GM23338 (cell line): Measurements from ENCODE around the gene FGF1. TPM values are rescaled to one million over a fixed set of nuclear protein-coding genes. Genes with fewer than 3 reads are reported as not detected.

Source experiments
- ATAC-seq: fragments of 200-7000 bp; cut with Tn5 transposase; 3 replicates; pipeline ENCODE4 v1.9.1; 2020
- DNase-seq: peaks from one replicate; pipeline ENCODE4 v3.0.0-alpha.2; 2015; ENCODE audit warnings: low spot score
- H2AFZ ChIP-seq: fragments of 200-600 bp; sonication (generic); 2 replicates; pipeline ENCODE4 v1.8.0; 2016; ENCODE audit warnings: antibody characterized with exemption, mild to moderate bottlenecking, moderate library complexity
- H3F3A ChIP-seq: fragments of 200-600 bp; sonication (generic); replicated peaks from 2 replicates; pipeline ENCODE4 v1.8.0; 2017; ENCODE audit warnings: antibody characterized with exemption, mixed run types, low read depth
- H3K27ac ChIP-seq: fragments of 200-600 bp; sonication (generic); 2 replicates; pipeline ENCODE4 v1.6.1; 2016; ENCODE audit warnings: low read depth
- H3K27me3 ChIP-seq: fragments of 200-600 bp; sonication (generic); 2 replicates; pipeline ENCODE4 v1.8.0; 2016; ENCODE audit warnings: mild to moderate bottlenecking, mixed run types, moderate library complexity; ENCODE audit not compliant: insufficient read depth
- H3K36me3 ChIP-seq: fragments of 200-600 bp; sonication (generic); 2 replicates; pipeline ENCODE4 v1.8.0; 2016; ENCODE audit warnings: mild to moderate bottlenecking; ENCODE audit not compliant: insufficient read depth
- H3K4me1 ChIP-seq: fragments of 200-600 bp; sonication (generic); 2 replicates; pipeline ENCODE4 v1.8.0; 2016; ENCODE audit warnings: mild to moderate bottlenecking, moderate library complexity; ENCODE audit not compliant: insufficient read depth
- H3K4me2 ChIP-seq: fragments of 200-600 bp; sonication (generic); 2 replicates; pipeline ENCODE4 v1.7.1; 2017; ENCODE audit warnings: mixed run types
- H3K4me3 ChIP-seq: fragments of 200-600 bp; sonication (generic); 2 replicates; pipeline ENCODE4 v1.6.1; 2016; ENCODE audit warnings: mixed run types
- H3K79me2 ChIP-seq: fragments of 200-600 bp; sonication (generic); replicated peaks from 2 replicates; pipeline ENCODE4 v1.8.0; 2017; ENCODE audit warnings: mild to moderate bottlenecking; ENCODE audit not compliant: insufficient read depth
- H3K9me2 ChIP-seq: fragments of 200-600 bp; sonication (generic); 2 replicates; pipeline ENCODE4 v1.8.0; 2017; ENCODE audit not compliant: insufficient read depth
- H4K20me1 ChIP-seq: fragments of 200-600 bp; sonication (generic); replicated peaks from 2 replicates; pipeline ENCODE4 v1.8.0; 2017; ENCODE audit warnings: mild to moderate bottlenecking; ENCODE audit not compliant: insufficient read depth
- H3K27ac Mint-ChIP-seq: 2 replicates; pipeline ENCODE4 v1.8.0; 2020; ENCODE audit warnings: inconsistent platforms, mild to moderate bottlenecking, moderate library complexity, mixed read lengths
- H3K27me3 Mint-ChIP-seq: 3 replicates; pipeline ENCODE4 v1.8.0; 2022; ENCODE audit warnings: low read depth, mild to moderate bottlenecking, moderate library complexity, mixed read lengths, inconsistent platforms; ENCODE audit not compliant: insufficient read depth, poor library complexity
- H3K36me3 Mint-ChIP-seq: 3 replicates; pipeline ENCODE4 v1.8.0; 2021; ENCODE audit warnings: low read depth, mild to moderate bottlenecking, inconsistent platforms, moderate library complexity, mixed read lengths
- H3K4me1 Mint-ChIP-seq: 3 replicates; pipeline ENCODE4 v1.8.0; 2020; ENCODE audit warnings: mild to moderate bottlenecking, inconsistent platforms, mixed read lengths
- H3K4me3 Mint-ChIP-seq: 3 replicates; pipeline ENCODE4 v1.8.0; 2021; ENCODE audit warnings: moderate library complexity, mild to moderate bottlenecking, inconsistent platforms, mixed read lengths
- H3K9me3 Mint-ChIP-seq: 3 replicates; pipeline ENCODE4 v1.8.0; 2020; ENCODE audit warnings: moderate library complexity, mild to moderate bottlenecking, inconsistent platforms, mixed read lengths
- CREB1 ChIP-seq: fragments of 250-450 bp; sonication (Bioruptor Pico); IDR thresholded peaks from 2 replicates; pipeline ENCODE4 v1.5.0; 2020; ENCODE audit warnings: low read depth, mild to moderate bottlenecking, moderate library complexity
- EZH2 ChIP-seq: fragments of 200-600 bp; sonication (generic); IDR thresholded peaks from one replicate; pipeline ENCODE4 v1.8.0; 2017; ENCODE audit warnings: antibody characterized with exemption, mild to moderate bottlenecking, low read depth; ENCODE audit not compliant: unreplicated experiment
- EZH2phosphoT487 ChIP-seq: fragments of 200-600 bp; sonication (generic); IDR thresholded peaks from one replicate; pipeline ENCODE4 v1.8.1; 2018; ENCODE audit warnings: antibody characterized with exemption; ENCODE audit not compliant: unreplicated experiment
- JUNB ChIP-seq: IDR thresholded peaks from one replicate; pipeline ENCODE4 v1.6.1; 2016; ENCODE audit warnings: antibody characterized with exemption; ENCODE audit not compliant: unreplicated experiment
- NANOG ChIP-seq: IDR thresholded peaks from 2 replicates; pipeline ENCODE4 v1.6.1; 2016; ENCODE audit warnings: antibody characterized with exemption, borderline replicate concordance
- POLR2AphosphoS5 ChIP-seq: IDR thresholded peaks from 2 replicates; pipeline ENCODE4 v1.6.1; 2016; ENCODE audit warnings: antibody characterized with exemption, low read depth
- STAT1 ChIP-seq: IDR thresholded peaks from one replicate; pipeline ENCODE4 v1.6.1; 2016; ENCODE audit warnings: antibody characterized with exemption; ENCODE audit not compliant: unreplicated experiment
- ZNF114 ChIP-seq: fragments of 250-450 bp; sonication (Bioruptor Pico); IDR thresholded peaks from 2 replicates; pipeline ENCODE4 v1.5.0; 2020; ENCODE audit warnings: mild to moderate bottlenecking, moderate library complexity
- ZNF331 ChIP-seq: fragments of 250-450 bp; sonication (Bioruptor Pico); IDR thresholded peaks from 2 replicates; pipeline ENCODE4 v1.5.0; 2020; ENCODE audit warnings: low read depth, mild to moderate bottlenecking, moderate library complexity
- polyA plus RNA-seq: library from polyadenylated mRNA; unstranded; fragments of >200 nt; fragmentation: Nextera tagmentation; extraction: Ambion mirVana; gene quantifications from 2 replicates; pipeline ENCODE4 v1.2.1, GENCODE V29; 2016
- total RNA-seq: library from RNA; depleted of rRNA; stranded (reverse); fragments of >200 nt; shearing (Covaris generic); gene quantifications from 2 replicates; pipeline ENCODE4 v1.2.3, GENCODE V29; 2014
- TF ChIP-seq, protein P1 (sequence below): IDR thresholded peaks from 2 replicates; pipeline ENCODE4 v1.6.1; 2016; ENCODE audit warnings: antibody characterized with exemption
- TF ChIP-seq, protein P2 (sequence below): IDR thresholded peaks from one replicate; pipeline ENCODE4 v1.6.1; 2018; ENCODE audit warnings: antibody characterized with exemption; ENCODE audit not compliant: unreplicated experiment
- TF ChIP-seq, protein P3 (sequence below), 2 experiments: fragments of 200-600 bp in 1 of 2; sonication (generic) in 1 of 2; conservative IDR thresholded peaks; 2 replicates each; pipeline versions ENCODE4 v1.5.1 to v1.6.1; 2016 to 2017; ENCODE audit warnings: antibody characterized with exemption in 2 of 2, low read depth in 2 of 2, mild to moderate bottlenecking in 2 of 2, moderate library complexity in 1 of 2
- TF ChIP-seq, protein P4 (sequence below): fragments of 250-450 bp; sonication (Bioruptor Pico); IDR thresholded peaks from 2 replicates; pipeline ENCODE4 v1.5.0; 2020; ENCODE audit warnings: mild to moderate bottlenecking, moderate library complexity

Gene FGF1
- total and polyA plus RNA-seq, 2 experiments from 2014 or later = 0.21 to 0.34 TPM

DNA sequence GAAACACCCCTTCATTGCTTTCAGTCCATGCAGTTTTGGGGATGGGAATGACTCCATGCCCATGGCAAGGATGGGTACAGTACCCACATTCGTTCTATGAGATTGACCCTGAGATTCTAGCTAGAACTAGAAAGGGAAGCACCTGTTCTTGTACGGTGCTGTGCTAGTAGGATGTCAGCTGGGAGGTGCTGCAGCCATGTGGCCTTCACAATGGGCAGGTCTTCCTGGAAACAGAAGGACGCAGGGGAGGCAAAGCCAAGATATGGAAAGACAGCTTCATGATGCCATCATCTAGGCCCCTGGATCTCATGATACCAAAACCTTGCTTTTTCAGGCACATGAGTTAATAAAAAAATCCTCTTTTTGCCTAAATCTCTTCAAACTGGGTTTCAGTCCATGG is 10.5 kb upstream of the FGF1 start:
- no peak overlapping the region for H3K27ac Mint-ChIP-seq

More for the DNA sequence above, 10.5 kb upstream of the FGF1 start:
- peaks cover 17% of the 10 kb centered on the region for H3K4me1 ChIP-seq
- TF ChIP-seq JUNB (no peak), STAT1 (no peak), EZH2 (no peak), ZNF331 (CRISPR knock-in tag) (no peak), NANOG (no peak), EZH2phosphoT487 (no peak), ZNF114 (CRISPR knock-in tag) (no peak), CREB1 (CRISPR knock-in tag) (no peak), POLR2AphosphoS5 (no peak)
- TF ChIP-seq, protein P1, sequence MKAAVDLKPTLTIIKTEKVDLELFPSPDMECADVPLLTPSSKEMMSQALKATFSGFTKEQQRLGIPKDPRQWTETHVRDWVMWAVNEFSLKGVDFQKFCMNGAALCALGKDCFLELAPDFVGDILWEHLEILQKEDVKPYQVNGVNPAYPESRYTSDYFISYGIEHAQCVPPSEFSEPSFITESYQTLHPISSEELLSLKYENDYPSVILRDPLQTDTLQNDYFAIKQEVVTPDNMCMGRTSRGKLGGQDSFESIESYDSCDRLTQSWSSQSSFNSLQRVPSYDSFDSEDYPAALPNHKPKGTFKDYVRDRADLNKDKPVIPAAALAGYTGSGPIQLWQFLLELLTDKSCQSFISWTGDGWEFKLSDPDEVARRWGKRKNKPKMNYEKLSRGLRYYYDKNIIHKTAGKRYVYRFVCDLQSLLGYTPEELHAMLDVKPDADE = no peak
- TF ChIP-seq, protein P2, sequence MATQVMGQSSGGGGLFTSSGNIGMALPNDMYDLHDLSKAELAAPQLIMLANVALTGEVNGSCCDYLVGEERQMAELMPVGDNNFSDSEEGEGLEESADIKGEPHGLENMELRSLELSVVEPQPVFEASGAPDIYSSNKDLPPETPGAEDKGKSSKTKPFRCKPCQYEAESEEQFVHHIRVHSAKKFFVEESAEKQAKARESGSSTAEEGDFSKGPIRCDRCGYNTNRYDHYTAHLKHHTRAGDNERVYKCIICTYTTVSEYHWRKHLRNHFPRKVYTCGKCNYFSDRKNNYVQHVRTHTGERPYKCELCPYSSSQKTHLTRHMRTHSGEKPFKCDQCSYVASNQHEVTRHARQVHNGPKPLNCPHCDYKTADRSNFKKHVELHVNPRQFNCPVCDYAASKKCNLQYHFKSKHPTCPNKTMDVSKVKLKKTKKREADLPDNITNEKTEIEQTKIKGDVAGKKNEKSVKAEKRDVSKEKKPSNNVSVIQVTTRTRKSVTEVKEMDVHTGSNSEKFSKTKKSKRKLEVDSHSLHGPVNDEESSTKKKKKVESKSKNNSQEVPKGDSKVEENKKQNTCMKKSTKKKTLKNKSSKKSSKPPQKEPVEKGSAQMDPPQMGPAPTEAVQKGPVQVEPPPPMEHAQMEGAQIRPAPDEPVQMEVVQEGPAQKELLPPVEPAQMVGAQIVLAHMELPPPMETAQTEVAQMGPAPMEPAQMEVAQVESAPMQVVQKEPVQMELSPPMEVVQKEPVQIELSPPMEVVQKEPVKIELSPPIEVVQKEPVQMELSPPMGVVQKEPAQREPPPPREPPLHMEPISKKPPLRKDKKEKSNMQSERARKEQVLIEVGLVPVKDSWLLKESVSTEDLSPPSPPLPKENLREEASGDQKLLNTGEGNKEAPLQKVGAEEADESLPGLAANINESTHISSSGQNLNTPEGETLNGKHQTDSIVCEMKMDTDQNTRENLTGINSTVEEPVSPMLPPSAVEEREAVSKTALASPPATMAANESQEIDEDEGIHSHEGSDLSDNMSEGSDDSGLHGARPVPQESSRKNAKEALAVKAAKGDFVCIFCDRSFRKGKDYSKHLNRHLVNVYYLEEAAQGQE = no peak
- TF ChIP-seq, protein P3, sequence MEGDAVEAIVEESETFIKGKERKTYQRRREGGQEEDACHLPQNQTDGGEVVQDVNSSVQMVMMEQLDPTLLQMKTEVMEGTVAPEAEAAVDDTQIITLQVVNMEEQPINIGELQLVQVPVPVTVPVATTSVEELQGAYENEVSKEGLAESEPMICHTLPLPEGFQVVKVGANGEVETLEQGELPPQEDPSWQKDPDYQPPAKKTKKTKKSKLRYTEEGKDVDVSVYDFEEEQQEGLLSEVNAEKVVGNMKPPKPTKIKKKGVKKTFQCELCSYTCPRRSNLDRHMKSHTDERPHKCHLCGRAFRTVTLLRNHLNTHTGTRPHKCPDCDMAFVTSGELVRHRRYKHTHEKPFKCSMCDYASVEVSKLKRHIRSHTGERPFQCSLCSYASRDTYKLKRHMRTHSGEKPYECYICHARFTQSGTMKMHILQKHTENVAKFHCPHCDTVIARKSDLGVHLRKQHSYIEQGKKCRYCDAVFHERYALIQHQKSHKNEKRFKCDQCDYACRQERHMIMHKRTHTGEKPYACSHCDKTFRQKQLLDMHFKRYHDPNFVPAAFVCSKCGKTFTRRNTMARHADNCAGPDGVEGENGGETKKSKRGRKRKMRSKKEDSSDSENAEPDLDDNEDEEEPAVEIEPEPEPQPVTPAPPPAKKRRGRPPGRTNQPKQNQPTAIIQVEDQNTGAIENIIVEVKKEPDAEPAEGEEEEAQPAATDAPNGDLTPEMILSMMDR (conservative IDR thresholded peaks at IDR 0.05; ENCODE audit: low read depth in 2 of 2) = no peak
- TF ChIP-seq, protein P4, sequence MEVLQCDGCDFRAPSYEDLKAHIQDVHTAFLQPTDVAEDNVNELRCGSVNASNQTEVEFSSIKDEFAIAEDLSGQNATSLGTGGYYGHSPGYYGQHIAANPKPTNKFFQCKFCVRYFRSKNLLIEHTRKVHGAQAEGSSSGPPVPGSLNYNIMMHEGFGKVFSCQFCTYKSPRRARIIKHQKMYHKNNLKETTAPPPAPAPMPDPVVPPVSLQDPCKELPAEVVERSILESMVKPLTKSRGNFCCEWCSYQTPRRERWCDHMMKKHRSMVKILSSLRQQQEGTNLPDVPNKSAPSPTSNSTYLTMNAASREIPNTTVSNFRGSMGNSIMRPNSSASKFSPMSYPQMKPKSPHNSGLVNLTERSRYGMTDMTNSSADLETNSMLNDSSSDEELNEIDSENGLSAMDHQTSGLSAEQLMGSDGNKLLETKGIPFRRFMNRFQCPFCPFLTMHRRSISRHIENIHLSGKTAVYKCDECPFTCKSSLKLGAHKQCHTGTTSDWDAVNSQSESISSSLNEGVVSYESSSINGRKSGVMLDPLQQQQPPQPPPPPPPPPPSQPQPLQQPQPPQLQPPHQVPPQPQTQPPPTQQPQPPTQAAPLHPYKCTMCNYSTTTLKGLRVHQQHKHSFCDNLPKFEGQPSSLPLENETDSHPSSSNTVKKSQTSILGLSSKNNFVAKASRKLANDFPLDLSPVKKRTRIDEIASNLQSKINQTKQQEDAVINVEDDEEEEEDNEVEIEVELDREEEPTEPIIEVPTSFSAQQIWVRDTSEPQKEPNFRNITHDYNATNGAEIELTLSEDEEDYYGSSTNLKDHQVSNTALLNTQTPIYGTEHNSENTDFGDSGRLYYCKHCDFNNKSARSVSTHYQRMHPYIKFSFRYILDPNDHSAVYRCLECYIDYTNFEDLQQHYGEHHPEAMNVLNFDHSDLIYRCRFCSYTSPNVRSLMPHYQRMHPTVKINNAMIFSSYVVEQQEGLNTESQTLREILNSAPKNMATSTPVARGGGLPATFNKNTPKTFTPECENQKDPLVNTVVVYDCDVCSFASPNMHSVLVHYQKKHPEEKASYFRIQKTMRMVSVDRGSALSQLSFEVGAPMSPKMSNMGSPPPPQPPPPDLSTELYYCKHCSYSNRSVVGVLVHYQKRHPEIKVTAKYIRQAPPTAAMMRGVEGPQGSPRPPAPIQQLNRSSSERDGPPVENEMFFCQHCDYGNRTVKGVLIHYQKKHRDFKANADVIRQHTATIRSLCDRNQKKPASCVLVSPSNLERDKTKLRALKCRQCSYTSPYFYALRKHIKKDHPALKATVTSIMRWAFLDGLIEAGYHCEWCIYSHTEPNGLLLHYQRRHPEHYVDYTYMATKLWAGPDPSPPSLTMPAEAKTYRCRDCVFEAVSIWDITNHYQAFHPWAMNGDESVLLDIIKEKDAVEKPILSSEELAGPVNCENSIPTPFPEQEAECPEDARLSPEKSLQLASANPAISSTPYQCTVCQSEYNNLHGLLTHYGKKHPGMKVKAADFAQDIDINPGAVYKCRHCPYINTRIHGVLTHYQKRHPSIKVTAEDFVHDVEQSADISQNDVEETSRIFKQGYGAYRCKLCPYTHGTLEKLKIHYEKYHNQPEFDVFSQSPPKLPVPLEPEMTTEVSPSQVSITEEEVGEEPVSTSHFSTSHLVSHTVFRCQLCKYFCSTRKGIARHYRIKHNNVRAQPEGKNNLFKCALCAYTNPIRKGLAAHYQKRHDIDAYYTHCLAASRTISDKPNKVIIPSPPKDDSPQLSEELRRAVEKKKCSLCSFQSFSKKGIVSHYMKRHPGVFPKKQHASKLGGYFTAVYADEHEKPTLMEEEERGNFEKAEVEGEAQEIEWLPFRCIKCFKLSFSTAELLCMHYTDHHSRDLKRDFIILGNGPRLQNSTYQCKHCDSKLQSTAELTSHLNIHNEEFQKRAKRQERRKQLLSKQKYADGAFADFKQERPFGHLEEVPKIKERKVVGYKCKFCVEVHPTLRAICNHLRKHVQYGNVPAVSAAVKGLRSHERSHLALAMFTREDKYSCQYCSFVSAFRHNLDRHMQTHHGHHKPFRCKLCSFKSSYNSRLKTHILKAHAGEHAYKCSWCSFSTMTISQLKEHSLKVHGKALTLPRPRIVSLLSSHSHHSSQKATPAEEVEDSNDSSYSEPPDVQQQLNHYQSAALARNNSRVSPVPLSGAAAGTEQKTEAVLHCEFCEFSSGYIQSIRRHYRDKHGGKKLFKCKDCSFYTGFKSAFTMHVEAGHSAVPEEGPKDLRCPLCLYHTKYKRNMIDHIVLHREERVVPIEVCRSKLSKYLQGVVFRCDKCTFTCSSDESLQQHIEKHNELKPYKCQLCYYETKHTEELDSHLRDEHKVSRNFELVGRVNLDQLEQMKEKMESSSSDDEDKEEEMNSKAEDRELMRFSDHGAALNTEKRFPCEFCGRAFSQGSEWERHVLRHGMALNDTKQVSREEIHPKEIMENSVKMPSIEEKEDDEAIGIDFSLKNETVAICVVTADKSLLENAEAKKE (CRISPR knock-in tag) = no peak
- no peak overlapping the region for H3K4me3 ChIP-seq
- H3K4me2 ChIP-seq = no peak overlapping the region
- no peak for DNase-seq
- no peaks in the 10 kb centered on the region for H3K9me3 Mint-ChIP-seq
- 0 out of 2 replicates have a peak, but pooled peaks cover 3% of the 10 kb centered on the region for H3K9me2 ChIP-seq
- H3K79me2 ChIP-seq = no peaks in the 10 kb centered on the region
- H3K4me1 Mint-ChIP-seq = peaks cover 28% of the 10 kb centered on the region
- no peaks in the 10 kb centered on the region for H3F3A ChIP-seq
- peaks cover 4% of the 10 kb centered on the region for H3K27me3 Mint-ChIP-seq
- H3K4me3 Mint-ChIP-seq = no peak overlapping the region
- ATAC-seq = no peak
- no peaks in the 10 kb centered on the region for H3K36me3 ChIP-seq
- H4K20me1 ChIP-seq = no peaks in the 10 kb centered on the region
- H3K27ac ChIP-seq = no peak overlapping the region
- no peaks in the 10 kb centered on the region for H3K36me3 Mint-ChIP-seq
- no peak overlapping the region for H2AFZ ChIP-seq
- H3K27me3 ChIP-seq = no peaks in the 10 kb centered on the region
